Measurements from ENCODE around the gene ERCC1.

GRCh38 chr19:45405435-45406225, 18.1 kb downstream of the ERCC1 start:
- no peak for TF ChIP-seq CTCF (IDR thresholded peaks at IDR 0.05)
- TF ChIP-seq POLR2A (IDR thresholded peaks at IDR 0.05) = peak in 1 of 4 donors; percentile 21
- TF ChIP-seq POLR2AphosphoS5 (IDR thresholded peaks at IDR 0.05) = peak; percentile 36 to 80
- TF ChIP-seq EP300 (IDR thresholded peaks at IDR 0.05) = peak in 1 of 4 donors; percentile 23
